Measurements from ENCODE around the gene SEC24A. TPM values are rescaled to one million over a fixed set of nuclear protein-coding genes. Genes with fewer than 3 reads are reported as not detected.

SEC24A gene
- total RNA-seq, 1 experiment from 2014 or later, result 30.4 TPM

GRCh38 chr5:134614450-134615085, 34.0 kb upstream of the SEC24A start:
- Histone ChIP-seq H3K9me3 (ENCODE audit: control insufficient read depth, low read depth, low read length) (no peaks in the 10 kb centered on the region), H2AFZ (ENCODE audit: low read length) (no peak overlapping the region), H3K4me2 (ENCODE audit: insufficient read depth, insufficient read length, low read length) (no peak overlapping the region), H3K14ac (ENCODE audit: insufficient read depth, low read length) (no peak overlapping the region), H4K5ac (ENCODE audit: insufficient read length, low read depth, low read length) (no peak overlapping the region), H3K27ac (ENCODE audit: insufficient read length, low read depth, low read length) (peak overlapping the region; percentile 16), H4K20me1 (ENCODE audit: control insufficient read depth, insufficient read depth, insufficient read length) (no peaks in the 10 kb centered on the region), H2BK5ac (ENCODE audit: insufficient read length, low read length) (no peak overlapping the region), H3K56ac (ENCODE audit: insufficient read length, low read depth, low read length) (no peak overlapping the region), H3K79me2 (ENCODE audit: insufficient read depth, low read length) (no peaks in the 10 kb centered on the region), H2BK120ac (ENCODE audit: low read depth, low read length, poor library complexity, severe bottlenecking) (no peak overlapping the region), H2BK15ac (ENCODE audit: low read depth, low read length) (no peak overlapping the region), H3K79me1 (ENCODE audit: insufficient read depth, low read depth, low read length, poor library complexity, severe bottlenecking) (no peaks in the 10 kb centered on the region), H3K27me3 (ENCODE audit: insufficient read depth, low read length) (no peaks in the 10 kb centered on the region), H4K91ac (ENCODE audit: insufficient read length, low read depth, low read length) (no peak overlapping the region), H3T11ph (ENCODE audit: low read length) (no peak overlapping the region), H3K9ac (ENCODE audit: extremely low read depth, insufficient read length, low read length) (no peak overlapping the region), H3K4ac (ENCODE audit: low read depth, low read length) (no peak overlapping the region), H3K18ac (ENCODE audit: insufficient read length, low read depth, low read length) (no peak overlapping the region), H3K23ac (ENCODE audit: insufficient read length, low read depth, low read length) (no peak overlapping the region), H2AK5ac (ENCODE audit: insufficient read length, low read length) (no peak overlapping the region), H4K8ac (replicated peaks; ENCODE audit: insufficient read length, low read depth, low read length) (no peak overlapping the region), H2BK12ac (ENCODE audit: insufficient read length, low read depth, low read length) (no peak overlapping the region), H3K4me1 (ENCODE audit: insufficient read depth, low read length) (0 out of 2 replicates have a peak, but pooled peaks cover 3% of the 10 kb centered on the region), H3K23me2 (ENCODE audit: insufficient read length, low read depth, low read length, poor library complexity, severe bottlenecking) (no peaks in the 10 kb centered on the region), H2BK20ac (ENCODE audit: low read depth, low read length, poor library complexity, severe bottlenecking) (no peak overlapping the region)
- TF ChIP-seq CTCF (conservative IDR thresholded peaks at IDR 0.05), result no peak
- Mint-ChIP-seq H3K36me3 (ENCODE audit: insufficient read depth in 1 of 3, low read depth in 3 of 3) (peaks cover 7 to 51% (median 26%) of the 10 kb centered on the region in 3 experiments; a peak in 6 of 7 replicates), H3K4me1 (peaks cover 13 to 14% of the 10 kb centered on the region in 2 experiments), H3K9me3 (no peaks in the 10 kb centered on the region), H3K27me3 (ENCODE audit: low read depth) (no peaks in the 10 kb centered on the region), H3K27ac (peak overlapping the region in 2 of 3 experiments; percentile 11 to 49; a peak in 3 of 7 replicates), H3K4me3 (no peak overlapping the region)
- WGBS (ENCODE audit: extremely low coverage, insufficient read length, low lambda C conversion rate), result no CpG with 5 or more reads among the region's 5 CpGs
- DNase-seq, result no peak
